ENCODE measurements around the gene OSBP2.
A peak's percentile ranks its signal among the peaks of the same experiment; 100 is the strongest.

Gene OSBP2

GRCh38 chr22:30872285-30873041 lies 177.8 kb downstream of the OSBP2 start:
- H3K27ac Mint-ChIP-seq: no peak overlapping the region
- no peaks in the 10 kb centered on the region for H3K27me3 Mint-ChIP-seq
- H3K9me3 Mint-ChIP-seq: no peaks in the 10 kb centered on the region
- peaks cover 0 to 2% of the 10 kb centered on the region in 2 donors for H3K4me1 Mint-ChIP-seq (ENCODE audit: low read depth in 2 of 2)
- no peak overlapping the region for H3K4me3 Mint-ChIP-seq
- no peak for ATAC-seq (replicated peaks)
- H3K36me3 Mint-ChIP-seq (ENCODE audit: insufficient read depth): peaks cover 2% of the 10 kb centered on the region
- no peak for DNase-seq

- Mint-ChIP-seq H3K27me3 (peaks cover 0 to 2% of the 10 kb centered on the region in 2 donors), H3K4me1 (ENCODE audit: low read depth in 2 of 2) (peaks cover 0 to 2% of the 10 kb centered on the region in 2 donors), H3K27ac (no peak overlapping the region), H3K36me3 (ENCODE audit: insufficient read depth) (peaks cover 2% of the 10 kb centered on the region), H3K9me3 (no peaks in the 10 kb centered on the region), H3K4me3 (no peak overlapping the region)
- DNase-seq: no peak
- no peak for ATAC-seq (replicated peaks)
These were observed 178.5 kb downstream of the OSBP2 start for GRCh38 chr22:30873086-30873650.

- no peak overlapping the region for H3K4me3 Mint-ChIP-seq
- H3K36me3 Mint-ChIP-seq (ENCODE audit: insufficient read depth): peaks cover 2% of the 10 kb centered on the region
- no peak overlapping the region for H3K27ac Mint-ChIP-seq
- H3K4me1 Mint-ChIP-seq (ENCODE audit: low read depth in 2 of 2): peaks cover 0 to 2% of the 10 kb centered on the region in 2 donors
- H3K9me3 Mint-ChIP-seq: no peaks in the 10 kb centered on the region
- peaks cover 0 to 7% of the 10 kb centered on the region in 2 donors for H3K27me3 Mint-ChIP-seq
- DNase-seq (no peak), ATAC-seq (replicated peaks) (no peak)
These were observed 179.0 kb downstream of the OSBP2 start for GRCh38 chr22:30873661-30874060.

- no peak overlapping the region for H3K4me3 Mint-ChIP-seq
- no peaks in the 10 kb centered on the region for H3K4me1 Mint-ChIP-seq (ENCODE audit: low read depth in 2 of 2)
- DNase-seq (no peak), ATAC-seq (replicated peaks) (no peak)
- H3K36me3 Mint-ChIP-seq (ENCODE audit: insufficient read depth): peaks cover under 1% of the 10 kb centered on the region
- H3K27ac Mint-ChIP-seq: no peak overlapping the region
- H3K27me3 Mint-ChIP-seq: peaks cover 0 to 8% of the 10 kb centered on the region in 2 donors
- no peaks in the 10 kb centered on the region for H3K9me3 Mint-ChIP-seq
These were observed 180.0 kb downstream of the OSBP2 start for GRCh38 chr22:30874431-30875370.

- no peak for DNase-seq
These were observed 181.0 kb downstream of the OSBP2 start for GRCh38 chr22:30875481-30876215.

GRCh38 chr22:30876221-30876751 lies 181.6 kb downstream of the OSBP2 start:
- H3K36me3 Mint-ChIP-seq (ENCODE audit: insufficient read depth): no peaks in the 10 kb centered on the region
- H3K9me3 Mint-ChIP-seq: no peaks in the 10 kb centered on the region
- ATAC-seq (replicated peaks) (no peak), DNase-seq (no peak)
- H3K27me3 Mint-ChIP-seq: peaks cover 0 to 8% of the 10 kb centered on the region in 2 donors
- no peak overlapping the region for H3K27ac Mint-ChIP-seq
- no peaks in the 10 kb centered on the region for H3K4me1 Mint-ChIP-seq (ENCODE audit: low read depth in 2 of 2)
- H3K4me3 Mint-ChIP-seq: no peak overlapping the region

More at GRCh38 chr22:30875481-30876215, 181.0 kb downstream of the OSBP2 start:
- no peaks in the 10 kb centered on the region for H3K4me1 Mint-ChIP-seq (ENCODE audit: low read depth in 2 of 2)
- ATAC-seq (replicated peaks): no peak
- H3K27ac Mint-ChIP-seq: no peak overlapping the region
- no peaks in the 10 kb centered on the region for H3K9me3 Mint-ChIP-seq
- H3K4me3 Mint-ChIP-seq: no peak overlapping the region
- peaks cover 0 to 8% of the 10 kb centered on the region in 2 donors for H3K27me3 Mint-ChIP-seq
- no peaks in the 10 kb centered on the region for H3K36me3 Mint-ChIP-seq (ENCODE audit: insufficient read depth)

GRCh38 chr22:30876915-30877553 lies 182.4 kb downstream of the OSBP2 start:
- no peak for ATAC-seq (replicated peaks)
- no peaks in the 10 kb centered on the region for H3K36me3 Mint-ChIP-seq (ENCODE audit: insufficient read depth)
- no peak overlapping the region for H3K27ac Mint-ChIP-seq
- no peaks in the 10 kb centered on the region for H3K9me3 Mint-ChIP-seq
- H3K4me1 Mint-ChIP-seq (ENCODE audit: low read depth in 2 of 2): no peaks in the 10 kb centered on the region
- DNase-seq: no peak
- H3K4me3 Mint-ChIP-seq: no peak overlapping the region
- peaks cover 0 to 8% of the 10 kb centered on the region in 2 donors for H3K27me3 Mint-ChIP-seq

- no peaks in the 10 kb centered on the region for H3K4me1 Mint-ChIP-seq (ENCODE audit: low read depth in 2 of 2)
- no peak overlapping the region for H3K27ac Mint-ChIP-seq
- no peak overlapping the region for H3K4me3 Mint-ChIP-seq
- H3K9me3 Mint-ChIP-seq: no peaks in the 10 kb centered on the region
- no peak for DNase-seq
- no peak for ATAC-seq (replicated peaks)
- H3K36me3 Mint-ChIP-seq (ENCODE audit: insufficient read depth): no peaks in the 10 kb centered on the region
- peaks cover 0 to 8% of the 10 kb centered on the region in 2 donors for H3K27me3 Mint-ChIP-seq
These were observed 183.2 kb downstream of the OSBP2 start for GRCh38 chr22:30877662-30878515.

- ATAC-seq (replicated peaks): no peak
- peaks cover 0 to 8% of the 10 kb centered on the region in 2 donors for H3K27me3 Mint-ChIP-seq
- no peaks in the 10 kb centered on the region for H3K36me3 Mint-ChIP-seq (ENCODE audit: insufficient read depth)
- no peak overlapping the region for H3K4me3 Mint-ChIP-seq
- no peak for DNase-seq
- no peaks in the 10 kb centered on the region for H3K9me3 Mint-ChIP-seq
- peak overlapping the region; percentile 35 to 65 for H3K27ac Mint-ChIP-seq
- no peaks in the 10 kb centered on the region for H3K4me1 Mint-ChIP-seq (ENCODE audit: low read depth in 2 of 2)
These were observed 184.1 kb downstream of the OSBP2 start for GRCh38 chr22:30878516-30879414.

- Mint-ChIP-seq H3K9me3 (no peaks in the 10 kb centered on the region), H3K36me3 (ENCODE audit: insufficient read depth) (no peaks in the 10 kb centered on the region), H3K27ac (no peak overlapping the region), H3K27me3 (peaks cover 0 to 8% of the 10 kb centered on the region in 2 donors), H3K4me3 (no peak overlapping the region), H3K4me1 (ENCODE audit: low read depth in 2 of 2) (no peaks in the 10 kb centered on the region)
- no peak for ATAC-seq (replicated peaks)
- DNase-seq: no peak
These were observed 184.7 kb downstream of the OSBP2 start for GRCh38 chr22:30879415-30879797.

- ATAC-seq (replicated peaks) (no peak), DNase-seq (no peak)
- no peak overlapping the region for H3K4me3 Mint-ChIP-seq
- no peaks in the 10 kb centered on the region for H3K36me3 Mint-ChIP-seq (ENCODE audit: insufficient read depth)
- H3K4me1 Mint-ChIP-seq (ENCODE audit: low read depth in 2 of 2): no peaks in the 10 kb centered on the region
- H3K9me3 Mint-ChIP-seq: no peaks in the 10 kb centered on the region
- H3K27ac Mint-ChIP-seq: no peak overlapping the region
- H3K27me3 Mint-ChIP-seq: peaks cover 0 to 8% of the 10 kb centered on the region in 2 donors
These were observed 185.5 kb downstream of the OSBP2 start for GRCh38 chr22:30880181-30880601.

All from effector memory CD8-positive, alpha-beta T cell (primary cell).